ENCODE measurements around the gene TMC3.

The TMC3 gene

GRCh38 chr15:81373176-81373575 is 837 bp downstream of the TMC3 start:
- Histone ChIP-seq H3K9me3 (ENCODE audit: control insufficient read depth in 1 of 2, low read length in 2 of 2) (no peaks in the 10 kb centered on the region), H3K27ac (ENCODE audit: low read depth, low read length) (no peak overlapping the region), H3K27me3 (ENCODE audit: control insufficient read depth in 1 of 2, insufficient read depth in 2 of 2, low read length in 2 of 2) (no peaks in the 10 kb centered on the region), H3K4me1 (ENCODE audit: control insufficient read depth in 1 of 2, insufficient read depth in 2 of 2, low read length in 2 of 2) (no peaks in the 10 kb centered on the region), H3K4me3 (ENCODE audit: low read depth in 1 of 2, low read length in 2 of 2) (no peak overlapping the region), H3K9ac (ENCODE audit: low read depth in 1 of 2, low read length in 2 of 2) (no peak overlapping the region), H3K36me3 (ENCODE audit: control insufficient read depth in 1 of 2, insufficient read depth in 2 of 2, low read length in 2 of 2) (no peaks in the 10 kb centered on the region)

GRCh38 chr15:81372575-81372974 is 1.4 kb downstream of the TMC3 start:
- H3K4me3 ChIP-seq (ENCODE audit: low read depth in 1 of 2, low read length in 2 of 2) = no peak overlapping the region
- no peaks in the 10 kb centered on the region for H3K4me1 ChIP-seq (ENCODE audit: control insufficient read depth in 1 of 2, insufficient read depth in 2 of 2, low read length in 2 of 2)
- no peak overlapping the region for H3K27ac ChIP-seq (ENCODE audit: low read depth, low read length)
- no peak overlapping the region for H3K9ac ChIP-seq (ENCODE audit: low read depth in 1 of 2, low read length in 2 of 2)
- H3K9me3 ChIP-seq (ENCODE audit: control insufficient read depth in 1 of 2, low read length in 2 of 2) = no peaks in the 10 kb centered on the region
- H3K27me3 ChIP-seq (ENCODE audit: control insufficient read depth in 1 of 2, insufficient read depth in 2 of 2, low read length in 2 of 2) = no peaks in the 10 kb centered on the region
- H3K36me3 ChIP-seq (ENCODE audit: control insufficient read depth in 1 of 2, insufficient read depth in 2 of 2, low read length in 2 of 2) = no peaks in the 10 kb centered on the region

DNA sequence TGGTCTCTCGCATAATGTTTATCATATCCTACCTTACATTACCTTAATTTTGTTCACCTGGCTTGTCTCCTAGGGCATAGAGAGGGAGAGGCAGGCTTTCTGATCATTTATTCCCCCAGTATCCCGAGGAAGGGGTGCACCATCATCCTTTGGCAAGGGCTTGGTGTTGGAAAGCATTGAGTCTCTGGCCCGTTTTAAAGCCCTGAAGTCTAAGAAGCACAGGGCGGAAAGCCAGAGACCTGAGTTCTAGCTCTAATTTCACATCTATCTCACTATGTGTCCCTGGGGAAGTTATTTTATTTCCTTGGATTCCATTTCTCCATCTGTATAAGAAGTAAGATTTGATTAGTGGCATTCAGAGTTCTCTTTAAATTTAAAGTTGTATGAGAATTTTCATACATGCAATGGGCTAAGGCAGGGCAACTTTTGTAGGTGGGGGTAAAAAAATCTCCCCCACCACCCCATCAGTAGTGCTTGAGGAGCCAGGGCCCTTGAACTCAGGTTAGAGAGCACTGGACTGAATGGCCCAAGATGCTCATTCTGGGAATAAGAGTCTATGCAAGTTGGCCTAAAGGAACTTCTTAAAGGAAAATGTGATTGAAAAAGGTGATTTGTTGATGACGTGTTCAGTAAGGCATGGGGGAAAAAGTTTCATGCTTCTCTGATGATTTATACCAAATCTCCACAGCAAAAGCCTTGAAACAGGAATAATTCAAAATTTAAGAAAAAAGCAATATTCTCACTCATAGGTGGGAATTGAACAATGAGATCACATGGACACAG is 10.1 kb downstream of the TMC3 start:
- Histone ChIP-seq H3K27me3 (ENCODE audit: control insufficient read depth in 1 of 2, insufficient read depth in 2 of 2, low read length in 2 of 2) (no peaks in the 10 kb centered on the region), H3K27ac (ENCODE audit: low read depth, low read length) (no peak overlapping the region), H3K9ac (ENCODE audit: low read depth in 1 of 2, low read length in 2 of 2) (no peak overlapping the region), H3K4me3 (ENCODE audit: low read depth in 1 of 2, low read length in 2 of 2) (no peak overlapping the region), H3K36me3 (ENCODE audit: control insufficient read depth in 1 of 2, insufficient read depth in 2 of 2, low read length in 2 of 2) (no peaks in the 10 kb centered on the region), H3K9me3 (ENCODE audit: control insufficient read depth in 1 of 2, low read length in 2 of 2) (no peaks in the 10 kb centered on the region), H3K4me1 (ENCODE audit: control insufficient read depth in 1 of 2, insufficient read depth in 2 of 2, low read length in 2 of 2) (no peaks in the 10 kb centered on the region)

GRCh38 chr15:81363276-81363675 is 10.7 kb downstream of the TMC3 start:
- Histone ChIP-seq H3K27ac (ENCODE audit: low read depth, low read length) (no peak overlapping the region), H3K4me3 (ENCODE audit: low read depth in 1 of 2, low read length in 2 of 2) (no peak overlapping the region), H3K36me3 (ENCODE audit: control insufficient read depth in 1 of 2, insufficient read depth in 2 of 2, low read length in 2 of 2) (no peaks in the 10 kb centered on the region), H3K4me1 (ENCODE audit: control insufficient read depth in 1 of 2, insufficient read depth in 2 of 2, low read length in 2 of 2) (no peaks in the 10 kb centered on the region), H3K27me3 (ENCODE audit: control insufficient read depth in 1 of 2, insufficient read depth in 2 of 2, low read length in 2 of 2) (no peaks in the 10 kb centered on the region), H3K9ac (ENCODE audit: low read depth in 1 of 2, low read length in 2 of 2) (no peak overlapping the region), H3K9me3 (ENCODE audit: control insufficient read depth in 1 of 2, low read length in 2 of 2) (no peaks in the 10 kb centered on the region)

DNA sequence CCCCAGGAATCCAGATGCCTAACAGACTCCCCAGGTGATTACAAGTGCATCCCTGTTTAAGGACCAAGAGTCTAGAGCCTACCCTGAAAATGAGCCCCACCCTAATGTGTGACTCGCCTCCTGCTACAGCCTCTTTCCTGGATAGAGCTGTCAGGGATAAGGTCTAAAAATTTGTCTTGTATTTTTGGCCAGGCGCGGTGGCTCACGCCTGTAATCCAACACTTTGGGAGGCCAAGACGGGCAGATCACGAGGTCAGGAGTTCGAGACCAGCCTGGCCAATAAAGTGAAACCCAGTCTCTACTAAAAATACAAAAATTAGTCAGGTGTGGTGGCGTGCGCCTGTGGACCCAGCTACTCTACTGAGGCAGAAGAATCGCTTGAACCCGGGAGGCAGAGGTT is 11.2 kb downstream of the TMC3 start:
- Histone ChIP-seq H3K27me3 (ENCODE audit: control insufficient read depth in 1 of 2, insufficient read depth in 2 of 2, low read length in 2 of 2) (no peaks in the 10 kb centered on the region), H3K9me3 (ENCODE audit: control insufficient read depth in 1 of 2, low read length in 2 of 2) (no peaks in the 10 kb centered on the region), H3K9ac (ENCODE audit: low read depth in 1 of 2, low read length in 2 of 2) (no peak overlapping the region), H3K4me1 (ENCODE audit: control insufficient read depth in 1 of 2, insufficient read depth in 2 of 2, low read length in 2 of 2) (no peaks in the 10 kb centered on the region), H3K36me3 (ENCODE audit: control insufficient read depth in 1 of 2, insufficient read depth in 2 of 2, low read length in 2 of 2) (no peaks in the 10 kb centered on the region), H3K27ac (ENCODE audit: low read depth, low read length) (no peak overlapping the region), H3K4me3 (ENCODE audit: low read depth in 1 of 2, low read length in 2 of 2) (no peak overlapping the region)

DNA sequence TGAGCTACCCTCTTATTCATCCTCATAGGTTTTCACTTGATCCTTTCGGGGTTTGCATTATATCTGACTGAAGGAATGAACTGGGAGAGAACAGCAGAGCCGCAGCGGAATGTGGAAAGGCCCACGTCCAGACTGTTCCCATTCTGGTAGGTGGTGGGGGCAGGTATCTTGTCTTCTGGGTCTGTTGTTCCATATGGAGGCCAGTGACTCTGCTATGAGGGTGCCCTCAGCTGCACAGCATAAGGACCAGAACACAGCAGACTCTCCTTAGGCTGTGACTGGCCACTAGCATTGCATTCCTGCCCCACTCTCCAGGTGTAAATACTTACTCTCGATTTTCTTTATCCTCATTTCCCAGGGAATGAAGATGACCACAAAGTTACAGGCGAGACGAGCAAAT is 12.1 kb downstream of the TMC3 start:
- Histone ChIP-seq H3K27ac (ENCODE audit: low read depth, low read length) (no peak overlapping the region), H3K9me3 (ENCODE audit: control insufficient read depth in 1 of 2, low read length in 2 of 2) (no peaks in the 10 kb centered on the region), H3K4me3 (ENCODE audit: low read depth in 1 of 2, low read length in 2 of 2) (no peak overlapping the region), H3K4me1 (ENCODE audit: control insufficient read depth in 1 of 2, insufficient read depth in 2 of 2, low read length in 2 of 2) (no peaks in the 10 kb centered on the region), H3K36me3 (ENCODE audit: control insufficient read depth in 1 of 2, insufficient read depth in 2 of 2, low read length in 2 of 2) (no peaks in the 10 kb centered on the region), H3K9ac (ENCODE audit: low read depth in 1 of 2, low read length in 2 of 2) (no peak overlapping the region), H3K27me3 (ENCODE audit: control insufficient read depth in 1 of 2, insufficient read depth in 2 of 2, low read length in 2 of 2) (no peaks in the 10 kb centered on the region)

DNA sequence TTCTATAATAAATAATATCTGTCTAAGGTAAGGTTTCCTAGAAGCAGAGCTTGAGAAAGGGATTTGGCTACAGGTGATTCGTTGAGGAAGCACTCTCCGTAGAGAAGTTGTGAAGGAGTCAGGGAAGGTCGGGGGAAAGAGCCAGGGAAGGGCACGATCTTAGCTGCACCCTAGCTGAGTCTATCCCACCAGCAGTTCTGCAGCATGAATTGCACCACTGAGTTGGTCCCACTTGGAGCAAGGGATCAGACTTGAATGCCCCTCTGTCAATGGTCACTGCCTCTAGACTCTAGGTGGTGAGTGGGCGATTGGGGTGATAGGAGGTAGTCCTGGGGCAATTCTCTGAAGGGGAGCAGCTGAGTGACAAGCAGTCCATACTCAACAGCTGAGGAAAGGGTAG is 13.5 kb downstream of the TMC3 start:
- Histone ChIP-seq H3K27ac (ENCODE audit: low read depth, low read length) (no peak overlapping the region), H3K9me3 (ENCODE audit: control insufficient read depth in 1 of 2, low read length in 2 of 2) (no peaks in the 10 kb centered on the region), H3K4me3 (ENCODE audit: low read depth in 1 of 2, low read length in 2 of 2) (no peak overlapping the region), H3K27me3 (ENCODE audit: control insufficient read depth in 1 of 2, insufficient read depth in 2 of 2, low read length in 2 of 2) (no peaks in the 10 kb centered on the region), H3K9ac (ENCODE audit: low read depth in 1 of 2, low read length in 2 of 2) (no peak overlapping the region), H3K36me3 (ENCODE audit: control insufficient read depth in 1 of 2, insufficient read depth in 2 of 2, low read length in 2 of 2) (no peaks in the 10 kb centered on the region), H3K4me1 (ENCODE audit: control insufficient read depth in 1 of 2, insufficient read depth in 2 of 2, low read length in 2 of 2) (no peaks in the 10 kb centered on the region)

DNA sequence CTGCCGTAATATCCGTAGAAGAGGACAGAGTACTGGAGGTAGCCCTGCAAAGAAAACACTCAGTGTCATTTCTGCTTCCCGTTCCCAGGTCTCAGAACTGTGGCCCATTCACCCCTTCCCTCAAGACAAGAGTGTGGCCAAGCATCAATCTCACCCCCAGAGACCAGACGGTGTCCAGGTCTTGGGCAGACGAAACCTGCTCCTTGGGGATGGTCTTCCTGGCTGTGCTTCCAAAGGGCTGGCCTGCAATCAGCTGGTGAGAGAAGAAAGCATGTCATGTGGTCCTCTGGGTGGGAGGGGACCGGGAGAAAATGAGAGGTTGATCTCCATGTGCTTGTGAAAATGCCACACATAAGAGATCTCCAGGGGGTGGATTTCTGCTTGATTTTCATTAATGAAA is 15.8 kb downstream of the TMC3 start:
- Histone ChIP-seq H3K4me1 (ENCODE audit: control insufficient read depth in 1 of 2, insufficient read depth in 2 of 2, low read length in 2 of 2) (no peaks in the 10 kb centered on the region), H3K9ac (ENCODE audit: low read depth in 1 of 2, low read length in 2 of 2) (no peak overlapping the region), H3K36me3 (ENCODE audit: control insufficient read depth in 1 of 2, insufficient read depth in 2 of 2, low read length in 2 of 2) (no peaks in the 10 kb centered on the region), H3K27me3 (ENCODE audit: control insufficient read depth in 1 of 2, insufficient read depth in 2 of 2, low read length in 2 of 2) (no peaks in the 10 kb centered on the region), H3K4me3 (ENCODE audit: low read depth in 1 of 2, low read length in 2 of 2) (no peak overlapping the region), H3K27ac (ENCODE audit: low read depth, low read length) (no peak overlapping the region), H3K9me3 (ENCODE audit: control insufficient read depth in 1 of 2, low read length in 2 of 2) (no peaks in the 10 kb centered on the region)

DNA sequence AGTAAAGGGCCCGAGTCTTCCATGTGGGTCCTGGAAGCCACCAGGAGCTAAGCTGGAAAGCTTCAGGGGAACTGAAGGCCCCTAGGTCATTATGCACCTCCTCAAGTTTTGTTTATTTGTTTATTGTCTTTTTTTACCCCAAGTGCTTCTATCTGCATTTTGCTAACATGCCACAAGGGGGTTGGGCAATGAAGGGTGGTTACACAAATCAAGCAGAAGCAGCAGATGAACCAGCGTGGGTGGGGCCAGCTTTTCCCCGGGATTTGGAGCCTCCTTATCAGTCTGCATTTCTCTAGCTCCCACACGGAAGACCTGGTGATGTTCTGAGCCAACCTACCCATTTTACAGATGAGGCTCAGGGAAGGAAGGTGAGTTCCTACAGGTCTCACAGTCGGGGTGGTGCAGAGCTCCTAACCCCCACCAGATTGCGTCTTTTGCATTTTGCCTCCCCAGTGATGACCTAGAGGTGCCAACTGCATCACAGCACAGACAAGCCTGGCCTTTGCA is 16.8 kb downstream of the TMC3 start:
- no peak overlapping the region for H3K27ac ChIP-seq (ENCODE audit: low read depth, low read length)
- no peak overlapping the region for H3K4me3 ChIP-seq (ENCODE audit: low read depth in 1 of 2, low read length in 2 of 2)
- no peak overlapping the region for H3K9ac ChIP-seq (ENCODE audit: low read depth in 1 of 2, low read length in 2 of 2)
- no peaks in the 10 kb centered on the region for H3K27me3 ChIP-seq (ENCODE audit: control insufficient read depth in 1 of 2, insufficient read depth in 2 of 2, low read length in 2 of 2)
- H3K4me1 ChIP-seq (ENCODE audit: control insufficient read depth in 1 of 2, insufficient read depth in 2 of 2, low read length in 2 of 2) = no peaks in the 10 kb centered on the region
- H3K9me3 ChIP-seq (ENCODE audit: control insufficient read depth in 1 of 2, low read length in 2 of 2) = no peaks in the 10 kb centered on the region
- H3K36me3 ChIP-seq (ENCODE audit: control insufficient read depth in 1 of 2, insufficient read depth in 2 of 2, low read length in 2 of 2) = no peaks in the 10 kb centered on the region

DNA sequence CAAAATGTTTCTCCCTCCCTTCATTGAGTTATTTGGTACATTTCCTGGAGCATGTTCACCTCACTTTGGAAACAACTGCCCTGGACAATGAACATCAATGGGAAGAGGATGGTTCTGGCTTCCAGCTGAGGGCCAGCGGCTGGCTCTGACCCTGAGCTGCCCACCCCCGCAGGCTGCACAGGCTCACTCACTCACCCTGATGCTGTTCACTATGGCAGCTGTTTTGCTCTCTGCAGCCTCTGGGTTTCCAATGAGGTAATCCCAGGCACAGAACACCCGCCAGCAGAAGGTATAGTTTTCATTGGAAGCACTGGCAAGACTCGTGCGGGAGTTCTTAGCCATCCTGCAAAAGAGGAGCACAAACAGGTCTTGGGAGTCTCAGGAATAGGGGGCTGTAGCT is 17.8 kb downstream of the TMC3 start:
- no peaks in the 10 kb centered on the region for H3K27me3 ChIP-seq (ENCODE audit: control insufficient read depth in 1 of 2, insufficient read depth in 2 of 2, low read length in 2 of 2)
- H3K9ac ChIP-seq (ENCODE audit: low read depth in 1 of 2, low read length in 2 of 2) = no peak overlapping the region
- H3K4me3 ChIP-seq (ENCODE audit: low read depth in 1 of 2, low read length in 2 of 2) = no peak overlapping the region
- no peak overlapping the region for H3K27ac ChIP-seq (ENCODE audit: low read depth, low read length)
- no peaks in the 10 kb centered on the region for H3K9me3 ChIP-seq (ENCODE audit: control insufficient read depth in 1 of 2, low read length in 2 of 2)
- no peaks in the 10 kb centered on the region for H3K36me3 ChIP-seq (ENCODE audit: control insufficient read depth in 1 of 2, insufficient read depth in 2 of 2, low read length in 2 of 2)
- H3K4me1 ChIP-seq (ENCODE audit: control insufficient read depth in 1 of 2, insufficient read depth in 2 of 2, low read length in 2 of 2) = no peaks in the 10 kb centered on the region

Data from duodenal mucosa (tissue), 2 donors.